Thyroid gland (tissue), 4 donors: ENCODE measurements around the gene CITED4. TPM values are rescaled to one million over a fixed set of nuclear protein-coding genes. Genes with fewer than 3 reads are reported as not detected.

ENCODE experiments used
- DNase-seq, 2 donors: peaks; one replicate each; pipeline ENCODE4 v3.0.0-alpha.2; 2019
- H3K27ac ChIP-seq, 3 donors: fragments of 200-600 bp; sonication (generic); 1 replicate in 2 of 3; 2 replicates in 1 of 3; pipeline ENCODE4 v1.5.1; 2016 to 2019; ENCODE audit warnings: mild to moderate bottlenecking in 1 of 3, moderate library complexity in 1 of 3
- H3K27me3 ChIP-seq: fragments of 200-600 bp; sonication (generic); one replicate; pipeline ENCODE4 v1.5.1; 2019
- H3K36me3 ChIP-seq, 2 donors: fragments of 200-600 bp; sonication (generic); one replicate each; pipeline ENCODE4 v1.5.1; 2016 to 2019
- H3K4me1 ChIP-seq, 2 donors: fragments of 200-600 bp; sonication (generic); one replicate each; pipeline ENCODE4 v1.5.1; 2017 to 2019
- H3K4me3 ChIP-seq, 3 donors: fragments of 200-600 bp; sonication (generic); replicated peaks in 1 of 3; 1 replicate in 2 of 3; 2 replicates in 1 of 3; pipeline ENCODE4 v1.5.1; 2016; ENCODE audit warnings: mild to moderate bottlenecking in 1 of 3
- H3K9me3 ChIP-seq: fragments of 200-600 bp; sonication (generic); one replicate; pipeline ENCODE4 v1.5.1; 2017
- POLR2A ChIP-seq, 2 donors: fragments of 450-650 bp; IDR thresholded peaks; one replicate each; pipeline ENCODE4 v1.6.1; 2017; ENCODE audit warnings: antibody characterized with exemption in 2 of 2, mild to moderate bottlenecking in 2 of 2, moderate library complexity in 1 of 2
- WGBS, 2 donors: methylation state at CpG; one replicate each; pipeline ENCODE4 v1.1.5; 2017; 5-methylcytosine and 5-hydroxymethylcytosine counted together
- intact Hi-C: fragments of 100-400 bp; cut with DNase I; formaldehyde crosslinking; loops from one replicate; pipeline ENCODE4 v1.15.1; 2023
- total RNA-seq, 4 donors: library from RNA; depleted of rRNA; stranded (reverse); fragments of >200 nt; gene quantifications; one replicate each; pipeline ENCODE4 v1.2.3, GENCODE V29; 2016
- TF ChIP-seq, protein P1 (sequence below), 6 experiments: fragments of 200-600 bp in 3 of 6; fragments of 450-650 bp in 3 of 6; sonication (generic) in 3 of 6; IDR thresholded peaks; one replicate each; pipeline ENCODE4 v1.5.1; 2016 to 2019; ENCODE audit warnings: antibody characterized with exemption in 6 of 6, mild to moderate bottlenecking in 2 of 6, inconsistent platforms in 1 of 6, moderate library complexity in 1 of 6

CITED4 gene
- total RNA-seq, 4 donors from 2014 or later = 8.8 to 28.1 (median 20.3) TPM

DNA sequence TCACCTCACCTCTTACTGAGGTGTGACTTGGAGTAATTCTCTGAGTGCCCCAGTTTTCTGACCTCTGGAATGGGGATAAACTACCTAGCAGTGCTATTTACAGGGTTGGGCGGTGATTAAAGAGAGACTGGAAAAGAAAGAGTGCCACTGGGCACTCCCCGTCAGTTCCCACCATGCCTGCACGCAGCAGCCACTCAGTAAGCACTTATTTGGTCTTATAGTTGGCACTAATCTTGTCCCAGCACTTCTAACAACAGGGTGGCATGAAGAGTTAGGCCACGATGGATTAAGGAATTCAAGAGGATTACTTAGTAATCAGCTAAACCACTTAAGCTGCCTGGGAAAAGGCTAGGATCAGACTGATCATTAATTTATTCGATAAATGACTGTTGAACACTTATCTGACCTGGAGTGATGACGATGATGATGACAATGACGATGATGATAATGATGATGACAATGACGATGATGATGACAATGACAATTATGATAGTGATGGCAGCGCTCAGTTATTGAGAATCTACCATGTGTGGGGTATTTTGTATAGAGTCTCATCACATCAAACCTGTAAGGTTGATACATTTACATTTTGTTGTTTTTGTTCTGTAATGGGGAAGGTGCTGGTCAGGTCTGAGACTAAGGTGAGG is 5.4 kb downstream of the CITED4 start:
- intact Hi-C loops = loop anchor here (10.0 kb wide), 1 partner anchor 82 kb away; no protein-coding TSS in a partner anchor
- WGBS, 2 donors = 91 to 92% methylated on average over 9 of the region's 9 CpGs
- H3K27ac ChIP-seq = no peak overlapping the region
- no peak for TF ChIP-seq POLR2A (IDR thresholded peaks at IDR 0.05)
- TF ChIP-seq, protein P1, sequence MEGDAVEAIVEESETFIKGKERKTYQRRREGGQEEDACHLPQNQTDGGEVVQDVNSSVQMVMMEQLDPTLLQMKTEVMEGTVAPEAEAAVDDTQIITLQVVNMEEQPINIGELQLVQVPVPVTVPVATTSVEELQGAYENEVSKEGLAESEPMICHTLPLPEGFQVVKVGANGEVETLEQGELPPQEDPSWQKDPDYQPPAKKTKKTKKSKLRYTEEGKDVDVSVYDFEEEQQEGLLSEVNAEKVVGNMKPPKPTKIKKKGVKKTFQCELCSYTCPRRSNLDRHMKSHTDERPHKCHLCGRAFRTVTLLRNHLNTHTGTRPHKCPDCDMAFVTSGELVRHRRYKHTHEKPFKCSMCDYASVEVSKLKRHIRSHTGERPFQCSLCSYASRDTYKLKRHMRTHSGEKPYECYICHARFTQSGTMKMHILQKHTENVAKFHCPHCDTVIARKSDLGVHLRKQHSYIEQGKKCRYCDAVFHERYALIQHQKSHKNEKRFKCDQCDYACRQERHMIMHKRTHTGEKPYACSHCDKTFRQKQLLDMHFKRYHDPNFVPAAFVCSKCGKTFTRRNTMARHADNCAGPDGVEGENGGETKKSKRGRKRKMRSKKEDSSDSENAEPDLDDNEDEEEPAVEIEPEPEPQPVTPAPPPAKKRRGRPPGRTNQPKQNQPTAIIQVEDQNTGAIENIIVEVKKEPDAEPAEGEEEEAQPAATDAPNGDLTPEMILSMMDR (IDR thresholded peaks at IDR 0.05) = no peak
- H3K36me3 ChIP-seq = no peaks in the 10 kb centered on the region
- H3K27me3 ChIP-seq = no peaks in the 10 kb centered on the region
- H3K4me1 ChIP-seq = peaks cover 6 to 9% of the 10 kb centered on the region in 2 donors
- H3K4me3 ChIP-seq = no peak overlapping the region
- DNase-seq = no peak
- no peaks in the 10 kb centered on the region for H3K9me3 ChIP-seq

DNA sequence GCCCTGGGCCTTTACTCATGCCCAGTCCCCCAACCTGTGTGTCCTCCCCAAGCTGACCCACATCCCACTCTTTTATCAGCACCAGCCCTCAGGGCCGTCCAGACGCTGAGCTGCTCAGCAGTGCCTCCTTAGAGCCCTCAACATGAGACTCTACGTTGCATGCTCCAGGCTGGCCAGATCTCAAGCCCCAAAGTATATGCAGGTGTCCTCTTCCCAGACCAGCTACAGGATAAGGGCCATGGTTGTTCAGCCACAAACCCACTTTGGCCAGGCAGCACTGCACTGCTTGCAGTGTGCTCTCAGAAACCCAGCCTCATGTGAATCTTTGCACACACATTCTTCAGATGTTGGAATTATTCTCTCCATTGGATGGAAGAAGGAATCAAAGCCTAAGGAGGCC is 6.0 kb downstream of the CITED4 start:
- WGBS, 2 donors = 83 to 87% methylated on average over 3 of the region's 3 CpGs
- Histone ChIP-seq H3K9me3 (no peaks in the 10 kb centered on the region), H3K27me3 (no peaks in the 10 kb centered on the region), H3K4me1 (peaks cover 5 to 6% of the 10 kb centered on the region in 2 donors), H3K4me3 (no peak overlapping the region), H3K27ac (no peak overlapping the region), H3K36me3 (no peaks in the 10 kb centered on the region)
- intact Hi-C loops = loop anchor here (10.0 kb wide), 1 partner anchor 81 kb away; no protein-coding TSS in a partner anchor
- DNase-seq = no peak
- TF ChIP-seq, protein P1 (IDR thresholded peaks at IDR 0.05) = no peak
- no peak for TF ChIP-seq POLR2A (IDR thresholded peaks at IDR 0.05)

GRCh38 chr1:40855513-40855912 is 6.7 kb downstream of the CITED4 start:
- DNase-seq = no peak
- Histone ChIP-seq H3K9me3 (no peaks in the 10 kb centered on the region), H3K4me3 (no peak overlapping the region), H3K4me1 (no peaks in the 10 kb centered on the region), H3K36me3 (no peaks in the 10 kb centered on the region), H3K27ac (no peak overlapping the region), H3K27me3 (no peaks in the 10 kb centered on the region)
- intact Hi-C loops = loop anchor here (10.0 kb wide), 1 partner anchor 81 kb away; no protein-coding TSS in a partner anchor
- 81 to 87% methylated on average over 6 of the region's 6 CpGs for WGBS, 2 donors
- no peak for TF ChIP-seq POLR2A (IDR thresholded peaks at IDR 0.05)
- TF ChIP-seq, protein P1 (IDR thresholded peaks at IDR 0.05) = no peak

GRCh38 chr1:40853885-40854170 is 8.3 kb downstream of the CITED4 start:
- no peaks in the 10 kb centered on the region for H3K36me3 ChIP-seq
- H3K27ac ChIP-seq = no peak overlapping the region
- no peaks in the 10 kb centered on the region for H3K4me1 ChIP-seq
- WGBS, 2 donors = 50 to 57% methylated on average over 5 of the region's 5 CpGs
- no peak overlapping the region for H3K4me3 ChIP-seq
- no peaks in the 10 kb centered on the region for H3K9me3 ChIP-seq
- no peak for DNase-seq
- intact Hi-C loops = loop anchor here (10.0 kb wide), 1 partner anchor 79 kb away; no protein-coding TSS in a partner anchor
- TF ChIP-seq, protein P1 (IDR thresholded peaks at IDR 0.05) = no peak
- TF ChIP-seq POLR2A (IDR thresholded peaks at IDR 0.05) = no peak
- no peaks in the 10 kb centered on the region for H3K27me3 ChIP-seq

- no peak for DNase-seq
- Histone ChIP-seq H3K27me3 (no peaks in the 10 kb centered on the region), H3K27ac (no peak overlapping the region), H3K4me1 (no peaks in the 10 kb centered on the region), H3K9me3 (no peaks in the 10 kb centered on the region), H3K36me3 (no peaks in the 10 kb centered on the region), H3K4me3 (no peak overlapping the region)
- intact Hi-C loops = loop anchor here (10.0 kb wide), 1 partner anchor 78 kb away; no protein-coding TSS in a partner anchor
- WGBS, 2 donors = 81 to 86% methylated on average over 13 of the region's 13 CpGs
- TF ChIP-seq, protein P1 (IDR thresholded peaks at IDR 0.05) = no peak
- no peak for TF ChIP-seq POLR2A (IDR thresholded peaks at IDR 0.05)
These were observed 8.9 kb downstream of the CITED4 start for GRCh38 chr1:40853113-40853884.
